Activated gamma-delta T cell treated with Interleukin-2 at 50 U/mL for 16 hours (primary cell): ENCODE measurements around the gene COX4I1.

ENCODE experiments used
- DNase-seq: peaks from one replicate; pipeline ENCODE4 v3.0.0-alpha.2; 2020

The COX4I1 gene

GRCh38 chr16:85768199-85768598, 31.3 kb upstream of the COX4I1 start:
- no peak for DNase-seq

DNA sequence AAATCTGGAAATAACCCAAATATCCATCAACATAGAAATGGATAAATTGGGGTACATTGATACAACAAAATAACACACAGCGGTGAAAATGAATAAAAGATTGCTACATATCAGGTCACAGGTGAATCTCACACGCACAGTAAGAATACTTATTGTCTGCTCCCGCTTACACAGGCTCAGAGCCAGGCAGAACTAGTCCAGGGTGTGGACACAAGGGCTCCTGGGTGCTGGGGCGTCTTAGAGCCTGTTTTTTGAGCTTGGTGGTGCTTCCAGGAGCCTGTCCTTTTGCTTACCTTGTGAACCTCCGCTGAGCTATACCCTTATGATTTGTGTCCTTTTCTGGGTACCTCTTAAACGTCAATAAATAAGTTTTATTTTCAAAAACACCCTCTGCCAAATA, 28.8 kb upstream of the COX4I1 start:
- DNase-seq, result no peak

DNA sequence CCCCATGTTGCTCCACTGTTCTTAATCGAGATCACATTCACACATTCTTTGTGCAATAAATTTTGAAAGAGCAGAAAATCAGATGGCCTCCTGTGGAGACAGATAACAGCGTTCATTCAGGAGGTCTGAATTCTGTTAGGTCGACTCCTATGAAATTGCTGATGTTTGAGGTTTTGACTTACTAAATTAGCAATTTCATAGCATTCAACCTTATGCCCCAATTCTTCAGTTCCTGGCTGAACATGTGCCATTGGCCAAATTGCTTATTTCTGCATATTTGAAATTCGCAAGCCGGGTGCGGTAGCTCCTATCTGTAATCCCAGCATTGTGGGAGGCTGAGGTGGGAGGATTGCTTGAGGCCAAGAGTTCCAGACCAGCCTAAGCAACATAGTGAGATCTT, 26.5 kb upstream of the COX4I1 start:
- DNase-seq, result no peak

DNA sequence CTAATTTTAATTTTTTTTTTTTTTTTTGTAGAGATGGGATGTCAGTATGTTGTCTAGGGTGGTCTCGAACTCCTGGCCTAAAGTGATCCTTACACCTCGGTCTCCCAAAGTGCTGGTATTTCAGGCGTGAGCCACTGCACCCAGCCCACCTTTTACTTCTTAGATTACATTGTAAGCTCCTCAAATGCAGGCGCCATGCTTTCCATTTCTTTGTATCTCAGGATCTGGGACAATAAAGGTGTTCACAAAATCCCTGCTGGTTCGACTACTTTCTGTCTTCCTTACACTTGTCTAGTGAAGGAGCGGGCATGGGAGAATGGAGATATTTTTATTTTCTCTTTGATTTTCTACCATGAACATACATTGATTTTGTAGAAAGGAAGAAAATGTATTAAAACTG, 25.4 kb upstream of the COX4I1 start:
- no peak for DNase-seq

DNA sequence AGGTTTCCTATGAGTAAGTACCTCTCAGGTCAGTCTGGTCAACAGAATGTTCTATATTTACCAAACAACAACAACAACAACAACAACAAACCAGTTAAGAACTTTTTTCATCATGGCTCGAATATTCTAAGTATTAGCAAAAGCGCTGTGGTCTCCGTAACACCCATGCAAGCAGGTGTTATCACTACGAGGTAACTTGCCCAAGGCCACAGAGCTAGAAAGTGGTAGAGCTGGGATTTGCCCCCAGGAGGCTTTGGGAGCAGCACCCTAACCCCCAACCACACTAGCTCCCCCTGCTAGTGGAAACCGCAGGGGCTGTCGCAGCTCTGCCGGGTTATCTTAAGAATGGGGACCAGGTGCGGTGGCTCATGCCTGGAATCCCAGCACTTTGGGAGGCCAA, 24.7 kb upstream of the COX4I1 start:
- no peak for DNase-seq

- DNase-seq, result no peak
Observed at GRCh38 chr16:85777583-85778310, 21.7 kb upstream of the COX4I1 start.

DNA sequence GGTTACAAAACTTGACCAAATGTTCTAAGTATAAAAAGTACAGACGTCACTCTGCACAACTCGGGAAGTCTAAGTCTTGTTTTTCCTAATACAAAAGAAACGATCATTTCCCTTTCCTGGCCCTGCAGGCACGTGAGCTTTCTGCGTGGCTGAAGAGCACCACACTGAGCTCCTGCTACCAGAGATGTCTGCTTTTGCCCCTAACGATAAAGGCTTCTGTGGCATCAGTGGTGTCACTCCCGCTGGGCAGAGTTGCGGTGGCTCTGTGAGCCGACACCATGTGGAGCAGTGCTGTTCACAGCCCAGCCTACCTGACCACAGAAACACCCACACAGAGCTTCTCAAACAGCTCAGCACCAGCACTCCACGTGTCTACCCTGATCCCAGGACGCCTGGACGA, 20.6 kb upstream of the COX4I1 start:
- DNase-seq, result no peak

DNA sequence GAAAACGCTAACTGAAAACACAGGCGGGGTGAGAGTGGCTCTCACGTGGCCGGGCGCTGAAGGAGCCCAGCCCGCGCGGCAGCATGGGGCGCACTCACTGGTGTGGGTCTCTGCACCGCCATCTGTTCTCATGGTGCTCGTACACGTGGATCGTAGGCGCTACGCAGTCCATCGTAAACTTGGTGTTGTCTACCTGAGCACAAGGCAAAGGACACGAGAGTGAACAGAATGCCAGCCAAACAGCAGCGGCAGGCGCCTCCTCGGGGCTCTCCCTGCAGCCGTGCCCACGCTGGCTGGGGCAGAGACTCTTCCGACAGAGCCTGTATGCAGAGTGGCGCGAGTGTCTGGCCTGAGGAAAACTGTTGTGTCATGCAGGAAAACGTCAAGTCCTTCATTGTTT, 19.2 kb upstream of the COX4I1 start:
- no peak for DNase-seq

GRCh38 chr16:85781156-85781555, 18.3 kb upstream of the COX4I1 start:
- no peak for DNase-seq

DNA sequence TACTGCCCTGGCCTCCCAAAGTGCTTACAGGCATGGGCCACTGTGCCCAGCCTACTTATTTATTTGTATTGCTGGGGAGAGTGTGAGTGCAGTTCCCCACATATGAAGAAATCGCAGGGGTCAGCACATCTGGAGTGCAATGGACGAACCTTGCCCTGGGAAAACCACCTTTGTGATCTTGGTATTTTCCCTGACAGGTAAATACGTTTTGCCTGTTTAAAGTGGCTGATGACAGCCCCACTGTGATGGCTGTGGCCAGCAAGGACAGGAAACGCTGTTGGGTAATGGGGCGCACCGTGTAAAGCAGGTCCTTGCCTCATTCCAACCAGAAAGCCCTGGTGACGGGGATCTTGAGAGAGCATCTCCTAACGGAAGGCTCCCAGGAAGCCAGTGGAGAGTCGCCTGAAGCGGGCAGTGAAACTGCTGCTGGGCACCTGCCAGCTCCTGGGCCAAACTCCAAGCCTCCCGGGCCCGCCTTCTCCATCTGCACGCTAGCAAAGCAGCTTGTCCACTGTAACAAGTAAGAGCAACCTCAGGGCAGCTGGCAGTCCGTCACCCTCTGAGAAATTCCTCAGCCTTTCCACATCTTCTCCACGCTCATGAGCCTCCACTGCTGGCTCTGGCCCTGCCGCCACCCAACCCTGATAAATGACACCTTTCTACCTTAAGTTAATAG, 17.7 kb upstream of the COX4I1 start:
- DNase-seq, result no peak

GRCh38 chr16:85782451-85782850, 17.0 kb upstream of the COX4I1 start:
- DNase-seq, result no peak

DNA sequence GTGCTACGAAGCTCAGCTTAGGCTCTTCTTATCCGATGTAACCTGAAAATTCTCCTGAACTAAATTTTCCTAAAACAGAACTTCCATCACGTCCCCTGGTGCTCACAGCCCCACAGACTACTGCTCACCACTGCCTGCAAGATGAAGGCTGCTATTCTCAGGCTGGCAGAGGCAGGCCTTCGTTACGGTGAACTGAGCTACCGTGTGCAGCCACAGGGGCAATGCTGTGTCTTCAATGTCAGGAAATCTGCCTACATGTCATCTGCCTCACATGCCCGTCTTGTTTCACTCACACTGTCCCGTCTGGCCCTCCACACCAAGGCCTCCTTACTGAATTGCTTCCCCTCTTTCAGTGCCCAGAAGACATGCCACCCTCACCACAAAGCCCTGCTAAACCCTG, 16.1 kb upstream of the COX4I1 start:
- no peak for DNase-seq

DNA sequence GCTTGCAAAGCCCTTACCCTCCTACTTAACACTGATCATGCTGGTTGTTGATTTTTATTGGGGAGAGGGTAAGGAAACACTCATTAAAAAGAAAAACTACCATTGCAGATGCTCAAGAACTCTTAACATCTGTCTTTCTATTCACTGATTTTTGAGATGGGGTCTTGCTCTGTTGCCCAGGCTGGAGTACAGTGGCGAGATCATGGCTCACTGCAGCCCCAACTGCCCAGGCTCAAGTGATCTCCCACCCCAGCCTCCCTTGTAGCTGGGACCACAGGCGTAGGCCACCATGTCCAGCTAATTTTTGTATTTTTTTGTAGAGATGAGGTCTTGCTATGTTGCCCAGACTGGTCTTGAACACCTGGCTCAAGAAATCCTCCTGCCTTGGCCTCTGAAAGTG, 14.7 kb upstream of the COX4I1 start:
- DNase-seq, result no peak

DNA sequence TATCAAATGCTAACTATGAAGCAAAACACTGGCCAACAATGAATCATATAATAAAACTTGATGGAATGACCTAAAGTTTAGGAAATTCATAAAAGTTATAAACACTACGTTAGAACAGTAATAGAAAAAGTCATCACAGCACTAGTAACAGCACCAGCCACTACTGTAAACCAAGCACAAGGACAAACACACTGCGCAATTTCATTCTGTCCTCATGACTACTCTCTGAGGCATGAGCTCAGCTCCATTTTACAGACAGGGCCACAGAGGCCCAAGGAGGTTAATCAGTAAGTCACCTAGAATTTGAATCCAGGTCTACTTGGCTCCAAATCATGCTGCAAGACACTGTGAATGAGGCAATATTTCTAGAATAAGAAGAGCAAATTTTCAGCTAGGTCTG, 13.6 kb upstream of the COX4I1 start:
- DNase-seq, result no peak

GRCh38 chr16:85788819-85789218, 10.7 kb upstream of the COX4I1 start:
- no peak for DNase-seq

- no peak for DNase-seq
Observed at GRCh38 chr16:85789773-85790172, 9.7 kb upstream of the COX4I1 start.

DNA sequence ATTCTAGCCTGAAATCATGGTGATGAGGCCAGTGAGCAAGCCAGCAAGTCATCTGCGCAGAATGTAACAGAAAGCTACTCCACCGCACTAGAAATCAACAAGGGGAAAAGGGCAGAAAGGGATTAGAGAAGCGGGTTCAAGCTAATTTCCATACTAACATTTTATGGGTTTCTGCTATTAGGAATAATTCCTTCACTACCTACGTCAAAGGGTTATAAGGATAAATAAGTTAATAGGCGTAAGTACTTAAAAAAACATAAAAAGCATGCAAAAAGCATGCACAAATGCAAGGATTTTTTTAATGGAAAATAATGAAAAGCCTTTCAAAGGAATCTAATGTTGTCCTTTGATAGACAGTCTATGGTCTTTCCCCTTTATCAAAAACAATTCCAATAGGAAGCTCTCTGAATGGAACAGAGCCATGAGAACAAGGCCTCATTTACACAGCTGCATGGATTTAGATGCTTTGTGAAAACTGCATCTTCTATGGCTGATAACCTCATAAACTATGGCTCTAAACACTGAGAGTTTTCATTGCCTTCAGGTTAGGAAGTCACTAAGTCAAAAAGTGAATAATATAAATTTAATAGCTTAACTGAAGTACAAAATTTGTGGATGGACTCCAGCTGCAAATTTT, 5.7 kb upstream of the COX4I1 start:
- no peak for DNase-seq

DNA sequence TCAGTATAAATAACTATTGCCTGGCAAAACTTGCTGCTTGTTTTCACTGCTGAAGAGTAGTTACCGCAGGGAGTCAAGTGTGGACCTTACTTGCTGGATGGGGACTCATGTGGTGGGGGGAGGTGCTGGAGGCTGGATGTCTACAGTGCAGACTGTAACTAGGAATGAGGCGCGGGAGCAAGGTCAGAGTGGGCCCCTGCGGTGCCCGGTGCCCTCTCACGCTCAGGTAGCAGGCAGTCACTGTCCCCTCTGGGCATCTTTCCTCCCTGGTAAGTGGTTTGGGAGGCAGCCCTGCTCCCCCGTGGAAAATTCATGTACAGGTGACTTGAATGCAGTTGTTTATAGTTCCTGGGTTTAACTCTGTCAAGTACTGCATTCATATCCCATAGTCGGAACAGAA, 4.8 kb upstream of the COX4I1 start:
- no peak for DNase-seq

- DNase-seq, result no peak
Observed at GRCh38 chr16:85796152-85796551, 3.3 kb upstream of the COX4I1 start.

DNA sequence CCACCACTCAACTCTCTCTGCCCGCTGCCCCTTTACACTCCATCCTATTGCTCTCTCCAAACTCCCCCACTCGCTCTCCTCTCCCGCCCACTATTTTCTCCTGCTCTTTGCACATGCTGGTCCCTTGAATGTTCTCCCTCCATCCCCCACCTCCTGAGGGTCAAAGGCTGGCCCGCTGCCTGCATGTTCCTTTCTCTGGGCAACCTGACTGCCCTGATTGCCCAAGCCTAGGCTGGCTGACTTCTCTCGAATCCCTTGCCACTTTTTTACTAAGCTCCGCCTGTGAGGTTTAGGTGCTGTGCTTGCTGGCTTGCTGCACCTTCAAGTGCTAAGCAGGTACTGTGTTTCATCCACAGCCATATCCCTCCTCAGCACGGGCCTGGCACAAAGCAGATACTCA, 2.9 kb upstream of the COX4I1 start:
- DNase-seq, result no peak

- no peak for DNase-seq
Observed at GRCh38 chr16:85798283-85798776, 1.2 kb upstream of the COX4I1 start.

- peak; percentile 13 for DNase-seq
Observed at GRCh38 chr16:85798901-85799496, 496 bp upstream of the COX4I1 start.

DNA sequence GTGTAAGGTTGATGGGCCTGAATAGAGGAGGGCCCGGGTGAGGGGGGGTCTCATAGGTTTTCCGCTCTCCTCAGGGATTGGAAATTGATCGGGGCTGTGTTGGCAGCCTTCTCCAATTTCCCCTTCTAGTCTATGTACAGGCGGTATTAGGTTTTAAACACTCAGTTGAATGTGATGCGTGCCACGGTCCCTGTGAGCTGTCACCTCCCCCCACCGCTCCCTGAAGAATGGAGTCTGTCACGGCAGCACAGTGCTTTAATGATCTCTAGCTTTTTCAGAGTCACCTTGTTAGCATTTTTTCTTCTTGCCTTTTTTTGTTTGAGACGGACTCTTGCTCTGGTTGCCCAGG, 800 bp downstream of the COX4I1 start:
- DNase-seq, result peak; percentile 16

DNA sequence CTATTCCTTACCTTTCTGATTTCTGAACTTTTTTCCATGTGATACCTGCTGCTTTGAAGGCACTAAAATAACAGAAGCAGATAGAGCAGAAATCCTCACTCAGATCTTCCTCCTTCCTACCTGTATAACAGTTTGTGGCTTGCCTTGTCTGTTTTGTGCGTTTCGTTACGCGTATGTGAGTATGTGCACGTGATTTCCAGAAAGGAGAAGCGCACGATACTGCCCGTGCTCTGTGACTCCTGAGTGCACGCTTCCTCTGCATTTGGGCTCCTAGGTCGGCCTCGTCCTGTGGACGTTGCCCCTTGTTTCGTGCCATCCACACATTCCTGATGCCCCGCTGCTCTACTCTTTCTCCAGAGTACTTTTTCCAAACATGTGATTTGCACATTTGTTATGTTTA, 4.1 kb downstream of the COX4I1 start:
- DNase-seq, result no peak
